Measurements from ENCODE around the gene SORCS2.

SORCS2 gene

DNA sequence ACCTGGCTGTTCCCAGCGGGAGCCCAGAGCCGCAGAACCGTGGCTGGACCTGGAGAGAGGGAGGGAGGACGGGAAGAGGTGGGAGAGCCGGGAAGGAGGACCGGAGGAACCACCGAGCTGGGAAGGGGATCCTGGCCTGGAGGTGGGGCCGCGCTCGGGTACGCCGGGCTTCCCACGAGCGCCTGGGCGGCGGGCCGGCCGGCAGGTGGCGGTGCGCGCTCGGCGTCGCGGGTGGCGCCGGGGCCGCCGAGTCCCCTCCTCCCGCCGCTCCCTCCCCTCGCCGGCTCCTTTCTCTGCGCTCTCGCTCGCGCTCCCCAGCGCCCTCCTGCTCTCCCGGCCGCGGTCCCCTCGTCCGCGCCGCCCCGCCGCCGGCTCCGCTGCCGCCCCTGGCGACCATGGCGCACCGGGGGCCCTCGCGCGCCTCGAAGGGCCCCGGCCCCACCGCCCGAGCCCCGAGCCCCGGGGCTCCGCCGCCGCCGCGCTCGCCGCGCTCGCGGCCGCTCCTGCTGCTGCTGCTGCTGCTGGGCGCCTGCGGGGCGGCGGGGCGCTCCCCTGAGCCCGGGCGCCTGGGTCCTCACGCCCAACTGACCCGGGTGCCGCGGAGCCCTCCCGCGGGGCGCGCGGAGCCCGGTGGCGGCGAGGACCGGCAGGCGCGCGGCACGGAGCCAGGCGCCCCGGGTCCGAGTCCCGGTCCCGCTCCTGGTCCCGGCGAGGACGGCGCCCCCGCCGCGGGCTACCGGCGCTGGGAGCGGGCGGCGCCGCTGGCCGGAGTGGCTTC lies at the start of gene SORCS2:
TSS of gene SORCS2 (plus strand) at position 287 of the 778 bp plus-strand sequence.
- DNase-seq: peak; percentile 82

DNA sequence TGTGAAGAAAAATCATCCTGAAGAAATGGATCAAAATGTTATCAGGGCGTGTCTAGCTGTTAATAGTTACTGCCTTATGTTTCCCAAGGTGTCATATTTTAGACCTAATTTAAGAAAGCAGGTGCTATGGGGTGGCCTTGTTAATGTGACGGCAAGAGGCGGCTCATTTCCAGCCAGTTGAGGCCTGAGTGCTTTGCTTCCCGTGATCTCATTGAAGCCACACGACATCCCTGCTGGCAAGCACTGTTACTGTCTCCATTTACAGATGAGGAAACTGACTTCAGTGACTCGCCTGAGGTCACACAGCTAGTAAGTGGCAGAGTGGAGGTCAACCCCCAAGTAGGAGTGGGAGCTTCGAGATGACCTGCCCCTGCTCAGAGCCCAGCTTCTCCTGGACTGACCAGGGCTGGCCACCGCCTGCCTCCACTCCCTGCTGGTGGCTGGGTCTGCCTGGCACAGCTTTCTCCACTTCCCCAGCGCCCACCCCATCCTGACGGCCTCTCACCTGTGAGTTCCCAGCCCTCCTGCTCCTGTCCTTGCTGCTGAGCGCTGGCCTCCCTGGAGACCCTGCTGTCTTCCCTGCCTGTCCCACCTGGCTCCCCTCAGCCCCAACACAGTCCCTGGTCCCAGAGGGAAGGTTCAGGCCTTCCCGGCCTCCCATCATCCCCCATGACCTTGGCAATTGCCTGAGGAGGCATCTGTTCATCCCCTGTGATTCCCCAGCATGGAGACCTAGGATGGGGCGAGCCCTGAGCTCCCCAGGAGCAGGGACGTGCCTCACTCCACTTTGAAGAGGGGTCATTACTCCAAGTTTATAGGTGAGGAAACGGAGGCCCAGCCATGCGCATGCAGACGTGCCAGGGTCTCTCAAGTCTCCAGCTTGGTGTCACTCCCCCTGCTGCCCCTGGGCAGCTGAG lies 47.7 kb upstream of the SORCS2 start:
- DNase-seq: no peak

DNA sequence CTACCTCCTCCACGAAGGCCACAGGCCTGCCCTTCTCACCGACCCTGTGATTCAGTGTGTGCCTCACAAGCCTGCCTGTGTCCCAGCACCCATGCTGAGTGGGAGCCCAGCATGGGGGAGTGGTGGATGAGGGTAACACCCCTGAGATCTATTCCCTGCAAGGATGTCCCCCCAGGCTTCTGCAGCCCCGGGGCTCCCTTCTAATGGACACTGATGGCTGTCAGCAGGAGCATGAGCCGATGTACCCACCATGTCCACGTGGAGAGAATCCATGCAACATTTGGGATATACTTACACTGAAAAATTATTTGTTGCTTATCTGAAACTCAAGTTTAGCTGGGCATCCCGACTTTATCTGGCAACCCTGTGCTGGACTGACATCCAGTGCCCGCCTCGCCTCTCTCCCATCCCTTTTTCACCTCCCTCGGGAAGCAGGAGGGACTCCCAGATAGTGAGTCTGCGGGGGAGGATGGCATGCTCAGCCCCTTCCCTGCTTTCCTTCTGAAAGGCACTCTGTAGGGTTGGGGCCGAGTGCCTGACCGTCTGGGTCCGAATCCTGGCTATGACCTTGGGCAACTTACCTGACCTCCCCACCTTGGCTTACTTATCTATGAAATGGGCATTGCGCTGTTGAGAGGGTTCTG lies 46.9 kb upstream of the SORCS2 start:
- no peak for DNase-seq

DNA sequence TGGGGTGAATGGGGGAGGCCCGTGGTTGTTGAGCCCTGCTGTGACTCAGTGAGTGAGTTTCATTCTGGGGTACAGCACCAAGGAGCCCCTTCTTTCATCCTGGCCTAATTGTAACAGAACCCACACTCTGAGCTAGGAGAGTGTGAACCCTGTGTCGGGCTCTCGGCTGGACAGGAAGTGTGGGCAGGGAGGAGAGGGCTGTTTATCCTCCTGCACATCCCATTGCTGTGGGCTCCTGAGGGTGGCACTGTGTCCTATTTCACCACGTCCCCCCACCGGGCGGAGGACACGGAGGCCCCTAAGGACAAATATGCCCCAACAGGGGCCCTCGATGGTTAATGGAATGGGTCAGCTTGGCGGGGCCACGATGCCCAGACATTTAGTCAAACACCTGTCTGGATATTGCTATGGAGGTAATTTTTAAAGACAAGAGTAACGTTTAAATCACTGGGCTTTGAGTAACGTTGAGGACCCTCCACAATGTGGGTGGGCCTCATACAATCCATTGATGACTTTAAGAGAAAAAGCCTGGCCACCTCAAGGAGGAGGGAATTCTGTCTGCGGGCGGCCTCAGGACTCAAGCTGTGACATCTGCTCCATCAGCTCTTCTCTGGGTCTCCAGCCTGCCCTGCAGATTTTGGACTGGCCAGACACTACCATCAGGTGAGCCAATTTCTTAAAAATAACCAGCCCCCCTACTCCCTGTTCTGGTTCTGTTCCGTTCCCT lies 46.1 kb upstream of the SORCS2 start:
- no peak for DNase-seq

DNA sequence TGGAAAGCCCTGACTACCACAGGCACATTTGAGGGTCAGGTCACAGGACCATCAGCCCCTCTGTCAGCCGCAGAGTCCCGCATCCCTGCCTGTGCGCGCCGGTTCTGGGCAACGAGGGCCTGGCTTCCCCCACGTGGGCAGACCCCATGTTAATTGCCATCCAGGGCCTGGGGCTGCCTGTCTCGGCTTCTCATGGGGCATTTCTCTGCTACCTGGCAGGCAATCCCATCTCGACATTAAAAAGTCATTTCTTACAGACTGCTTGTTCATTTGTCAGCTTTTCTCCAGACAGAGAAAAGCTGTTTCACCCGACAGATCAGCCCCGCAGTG lies 45.6 kb upstream of the SORCS2 start:
- DNase-seq: no peak

DNA sequence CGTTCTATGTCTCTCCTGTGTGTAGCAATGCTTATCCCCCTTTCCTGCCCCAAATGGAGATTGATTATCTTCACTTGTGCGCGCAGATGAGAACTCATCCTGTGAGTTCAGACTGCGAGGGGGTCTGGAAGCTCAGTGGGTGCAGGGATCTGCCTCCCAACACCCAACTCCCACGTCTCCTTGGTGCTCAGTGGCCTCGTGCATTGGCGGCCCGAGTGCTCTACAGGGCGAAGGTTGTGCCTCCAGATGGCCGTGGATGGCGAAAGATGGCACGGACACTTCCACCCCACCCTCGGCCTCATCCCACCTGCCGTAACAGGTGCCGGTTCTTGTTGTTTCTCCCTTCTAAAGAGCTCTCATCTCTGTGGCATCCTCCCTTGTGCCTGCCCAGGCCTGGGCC lies 45.1 kb upstream of the SORCS2 start:
- no peak for DNase-seq

DNA sequence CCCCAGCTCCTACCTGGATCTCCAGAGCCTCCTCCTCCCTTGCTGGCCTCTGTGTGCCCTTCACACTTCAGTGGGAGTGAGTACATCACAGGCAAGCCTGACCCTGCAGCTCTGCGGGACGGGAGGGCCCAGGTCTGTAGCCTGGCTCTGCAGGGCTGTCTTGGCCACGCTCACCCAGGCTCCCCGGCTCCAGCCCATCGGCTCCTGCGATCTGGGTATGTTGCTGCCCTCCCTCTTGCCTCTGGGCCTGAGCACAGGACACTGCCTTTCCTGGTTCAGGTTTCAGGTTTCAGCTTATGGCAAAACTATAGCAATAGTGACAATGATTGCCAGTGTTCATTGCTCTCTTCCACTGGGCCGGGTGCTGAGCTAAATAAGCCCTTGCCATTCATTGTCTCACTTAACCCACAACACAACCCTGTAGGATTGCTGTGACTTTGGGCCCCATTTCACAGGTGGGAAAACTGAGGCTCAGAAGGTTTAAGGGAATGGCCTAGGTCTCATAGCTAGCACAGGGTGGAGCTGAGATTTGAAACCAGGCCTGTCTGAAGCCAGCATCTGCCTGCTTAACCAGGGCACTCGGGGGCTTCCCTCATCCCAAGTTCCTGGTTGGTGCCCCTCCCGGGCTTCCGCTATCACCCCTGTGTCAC lies 44.6 kb upstream of the SORCS2 start:
- no peak for DNase-seq

DNA sequence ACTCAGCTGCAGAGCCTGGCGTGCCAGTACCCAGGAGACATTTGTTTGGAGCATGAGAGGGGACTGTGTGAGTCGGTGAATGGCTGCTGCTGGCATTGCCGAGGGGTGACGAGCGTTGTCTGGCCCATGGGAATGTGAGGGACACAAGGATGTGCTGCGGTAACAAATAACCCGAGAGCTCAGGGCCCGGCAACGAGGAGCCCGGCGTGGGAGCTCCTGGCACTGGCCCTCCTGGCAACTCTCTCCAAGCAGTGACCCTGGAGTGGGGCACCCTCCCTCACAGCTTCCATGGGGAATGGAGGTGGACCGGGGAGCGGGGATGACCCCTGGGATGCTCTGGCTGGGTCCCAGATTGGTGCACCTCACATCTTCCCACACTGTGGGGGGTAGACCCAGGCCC lies 44.0 kb upstream of the SORCS2 start:
- no peak for DNase-seq

DNA sequence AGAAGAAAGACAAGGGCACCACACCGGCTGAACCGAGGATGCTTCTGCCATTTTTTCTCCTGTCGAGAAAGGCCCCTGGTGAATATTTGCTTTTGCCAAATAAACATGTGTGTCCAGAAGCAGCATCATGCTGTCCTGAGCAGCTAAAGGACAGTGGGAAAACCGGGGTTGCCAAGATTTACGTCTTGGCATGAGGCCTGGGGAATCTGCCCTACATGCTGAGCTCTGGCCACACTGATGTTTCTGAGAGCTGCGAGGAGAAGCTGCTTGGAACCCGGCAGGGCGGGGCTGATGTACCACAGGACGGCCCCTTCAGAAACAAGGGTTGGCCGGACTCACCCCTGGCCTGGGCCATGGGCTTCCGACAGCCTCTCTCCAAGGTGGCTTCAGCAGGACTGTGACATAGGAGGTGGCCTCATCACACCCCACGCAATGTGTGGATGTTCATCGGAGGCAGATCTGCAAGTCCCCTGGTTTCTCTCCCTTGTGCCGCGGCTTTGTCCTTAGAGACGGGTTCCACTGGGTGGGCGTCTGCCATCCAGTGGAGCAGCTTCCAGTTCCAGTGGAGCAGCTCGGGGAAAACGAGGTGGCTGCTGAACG lies 42.2 kb upstream of the SORCS2 start:
- no peak for DNase-seq

DNA sequence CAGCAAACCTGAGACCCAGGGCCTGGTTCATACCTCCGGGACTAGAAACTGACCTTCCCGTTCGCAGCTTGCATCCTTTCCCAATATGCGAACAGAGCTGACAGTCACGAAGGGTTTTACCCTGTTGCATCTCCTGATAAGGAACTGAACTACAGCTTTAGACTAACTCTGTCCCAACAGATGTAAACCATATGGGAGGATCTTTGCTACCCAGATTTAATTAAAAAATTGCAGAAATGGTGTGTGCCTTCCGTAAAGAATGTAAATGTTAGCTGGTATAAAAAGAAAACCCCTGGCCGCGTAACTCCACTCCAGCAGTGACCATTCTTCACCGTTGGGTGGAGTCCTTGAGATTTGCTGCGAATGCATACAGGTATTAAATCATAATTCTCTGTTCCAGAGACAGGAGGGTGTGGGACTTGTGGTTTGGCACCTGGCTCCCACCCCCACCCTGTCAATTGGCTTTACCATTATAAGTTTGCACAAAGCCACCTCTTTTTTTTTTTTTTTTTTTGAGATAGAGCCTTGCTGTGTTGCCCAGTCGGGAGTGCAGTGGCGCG lies 40.6 kb upstream of the SORCS2 start:
- DNase-seq: peak; percentile 48

DNA sequence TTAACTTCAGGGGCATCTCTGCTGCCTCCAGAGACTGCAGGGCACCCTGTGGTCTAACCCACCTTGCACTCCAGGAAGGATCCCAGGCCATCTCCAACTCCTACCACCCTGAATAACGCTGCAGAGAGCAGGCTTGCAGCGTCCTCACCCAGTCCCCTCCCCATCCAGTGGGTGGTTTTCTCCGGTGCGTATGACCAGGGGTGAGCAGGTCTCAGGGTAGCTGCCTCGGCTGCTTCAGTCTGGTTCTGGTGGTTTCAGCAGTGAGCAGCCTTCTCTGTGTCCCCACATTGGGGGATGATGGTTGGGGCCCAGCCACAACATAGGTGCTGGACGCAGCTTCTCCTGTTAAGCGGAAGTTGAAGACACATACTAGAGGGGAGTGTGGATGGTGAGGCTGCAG lies 38.6 kb upstream of the SORCS2 start:
- no peak for DNase-seq

DNA sequence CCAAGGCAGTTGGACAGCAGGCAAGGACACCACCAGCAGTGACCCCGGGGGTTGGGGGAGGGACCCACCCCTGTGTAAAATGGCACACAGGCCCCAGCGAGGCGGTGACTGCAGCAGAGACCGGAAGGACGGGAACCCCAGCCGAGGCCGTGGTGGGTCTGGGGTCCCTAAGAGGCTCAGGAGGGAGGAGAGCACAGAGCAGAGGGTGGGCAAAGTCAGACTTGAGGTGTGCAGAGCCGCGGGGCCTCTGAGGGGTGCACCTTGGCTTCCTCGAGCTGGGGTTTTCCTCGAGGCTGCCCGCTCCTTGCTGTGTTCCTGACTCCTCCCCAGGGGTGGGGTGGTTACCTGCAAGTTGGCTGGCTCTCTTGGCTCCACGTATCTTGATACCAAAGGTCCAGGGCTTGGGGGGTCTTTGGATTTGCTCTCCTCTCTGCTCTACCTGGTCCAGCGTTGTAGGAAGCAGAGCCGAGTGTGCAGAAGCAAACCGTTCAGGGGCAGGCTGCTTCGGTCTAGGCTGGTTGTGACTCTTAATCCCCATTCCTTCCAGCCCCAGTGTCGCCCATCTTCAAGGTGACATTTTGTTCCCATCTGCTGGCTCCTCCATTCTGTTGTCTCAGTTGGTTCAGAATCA lies 37.9 kb upstream of the SORCS2 start:
- no peak for DNase-seq

DNA sequence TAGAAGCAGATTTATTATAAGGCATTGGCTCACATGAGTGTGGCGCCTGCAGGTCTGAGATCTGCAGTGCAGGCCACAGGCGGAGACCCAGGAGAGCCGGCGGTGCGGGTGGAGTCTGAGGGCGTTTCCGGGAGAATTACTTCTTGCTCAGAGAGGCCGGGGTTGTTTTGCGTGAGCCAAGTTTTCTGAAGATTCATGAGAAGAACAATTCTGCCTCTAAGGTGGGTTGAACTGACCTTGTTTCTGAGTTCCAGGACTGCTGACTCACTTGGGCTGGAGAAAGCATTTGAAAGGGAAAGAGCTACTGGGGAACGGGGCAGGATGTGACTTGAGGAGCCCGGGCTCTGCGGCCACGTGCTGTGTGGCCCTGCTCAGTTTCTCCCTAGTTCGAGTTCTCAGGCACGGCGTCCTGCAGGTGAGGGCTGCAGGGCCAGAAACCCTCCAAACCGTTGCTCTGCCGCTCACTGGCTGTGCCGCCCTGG lies 36.7 kb upstream of the SORCS2 start:
- DNase-seq: no peak

DNA sequence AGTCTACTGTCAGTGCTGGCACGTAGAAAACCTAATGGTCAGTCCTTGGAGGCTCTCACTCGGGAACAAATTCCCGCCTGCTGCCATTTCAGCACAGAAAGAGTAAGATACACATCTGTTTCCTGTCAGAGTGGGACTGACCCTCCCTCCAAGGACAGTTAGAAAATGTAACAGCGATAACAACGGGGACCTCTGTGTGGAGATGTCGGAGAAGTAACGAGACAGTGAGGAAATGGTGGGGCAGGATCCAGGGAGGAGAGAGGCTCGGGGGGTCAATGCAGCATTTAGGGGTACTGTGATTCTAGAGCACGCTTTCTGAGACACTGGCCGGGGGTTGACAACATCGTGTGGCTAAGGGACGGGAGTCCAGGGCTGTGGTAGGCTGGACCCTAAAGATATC lies 36.0 kb upstream of the SORCS2 start:
- DNase-seq: no peak

DNA sequence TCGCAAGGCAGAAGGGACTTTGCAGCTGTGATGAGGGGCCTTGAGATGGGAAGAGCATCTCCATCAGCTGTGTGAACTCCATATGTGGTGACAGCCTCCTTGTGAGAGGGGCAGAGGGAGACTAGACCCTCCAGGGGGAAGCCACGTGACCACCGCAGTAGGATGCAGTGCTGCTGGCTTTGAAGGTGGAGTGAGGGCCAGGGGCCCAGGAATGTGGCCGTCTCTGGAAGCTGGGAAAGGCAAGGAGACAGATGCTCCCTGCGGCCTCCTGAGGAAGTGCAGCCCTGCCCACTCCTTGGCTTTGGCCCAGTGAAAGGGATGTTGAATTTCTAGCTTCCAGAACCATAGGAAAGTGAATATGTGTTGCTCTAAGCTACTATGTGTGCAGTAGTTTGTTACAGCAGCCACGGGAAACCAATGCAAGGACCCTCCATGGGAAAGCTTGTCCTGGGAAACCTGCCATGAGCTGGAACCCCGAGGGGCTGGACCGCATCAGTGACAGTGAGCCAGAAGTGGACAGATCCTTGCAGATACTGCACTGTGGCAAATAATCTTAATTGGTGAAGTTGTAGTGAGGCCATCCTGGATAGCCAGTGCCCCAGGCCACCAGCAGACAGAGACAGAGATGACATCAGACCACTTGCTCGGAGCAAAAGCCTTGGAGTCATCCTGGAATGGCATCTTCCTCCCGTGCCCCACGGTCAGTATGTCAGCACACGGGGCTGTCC lies 35.4 kb upstream of the SORCS2 start:
- no peak for DNase-seq

DNA sequence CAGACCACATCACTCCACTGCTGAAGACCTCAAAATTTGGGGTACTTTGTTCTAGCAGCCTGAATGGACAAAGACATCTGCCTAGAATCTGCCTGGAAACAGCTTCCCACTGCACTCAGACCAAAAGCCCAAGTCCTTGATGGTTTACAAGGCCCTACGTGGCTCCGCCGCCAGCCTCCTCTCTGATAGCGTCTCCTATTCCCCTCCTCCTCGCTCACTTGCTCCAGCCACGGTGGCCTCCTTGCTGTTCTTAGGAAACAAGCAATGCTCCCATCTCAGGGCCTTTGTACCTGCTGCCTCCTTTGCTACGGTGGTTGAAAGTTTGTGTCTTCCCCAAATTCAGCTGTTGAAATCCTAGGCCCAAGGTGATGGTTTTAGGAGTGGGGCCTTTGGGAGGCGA lies 34.7 kb upstream of the SORCS2 start:
- no peak for DNase-seq

DNA sequence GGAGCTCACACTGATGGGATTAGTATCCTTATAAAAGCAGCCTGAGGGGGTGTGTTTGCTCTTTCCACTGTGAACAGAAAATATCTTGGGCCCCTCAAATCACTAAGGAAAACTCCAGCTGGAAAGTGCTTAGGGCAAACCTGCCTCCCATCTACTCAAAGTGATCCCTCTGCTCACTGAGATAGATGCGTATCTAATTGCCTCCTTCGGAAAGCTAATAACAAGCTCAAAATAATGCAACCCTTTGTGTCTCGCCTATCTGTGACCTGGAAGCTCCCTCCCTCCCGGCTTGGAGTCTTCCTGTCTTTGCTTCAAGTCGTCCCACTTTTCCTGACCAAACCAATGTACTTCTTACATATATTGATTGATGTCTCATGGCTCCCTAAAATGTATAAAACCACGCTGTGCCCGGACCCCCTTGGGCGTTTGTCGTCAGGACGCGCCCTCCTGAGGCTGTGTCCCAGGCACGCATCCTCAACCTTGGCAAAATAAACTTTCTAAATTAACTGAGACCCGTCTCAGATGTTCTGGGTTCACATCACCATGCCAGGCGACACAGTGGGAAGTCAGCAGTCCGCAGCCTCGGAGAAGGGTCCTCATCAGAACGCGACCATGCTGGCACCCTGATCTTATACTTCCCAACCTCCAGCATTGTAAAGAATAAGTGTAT lies 34.1 kb upstream of the SORCS2 start:
- no peak for DNase-seq

DNA sequence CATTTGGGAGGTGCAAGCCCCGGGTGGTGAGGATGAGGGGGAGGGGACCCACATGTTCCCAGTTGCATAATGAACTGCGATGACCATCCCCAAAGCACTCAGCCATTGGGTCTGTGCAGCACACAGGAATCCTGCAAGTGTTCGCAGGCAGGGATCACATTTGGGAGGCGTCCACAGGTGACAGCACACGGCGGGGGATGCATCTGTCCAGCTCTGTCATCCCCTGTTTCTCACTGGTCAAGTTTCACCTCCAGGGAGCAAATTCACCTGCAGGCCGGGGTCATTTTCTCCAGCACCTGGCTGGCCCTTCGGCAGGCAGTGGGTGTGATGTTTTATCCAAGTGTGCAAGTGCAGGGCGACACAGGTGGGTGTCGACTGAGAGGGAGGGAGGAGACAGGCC lies 33.3 kb upstream of the SORCS2 start:
- no peak for DNase-seq

DNA sequence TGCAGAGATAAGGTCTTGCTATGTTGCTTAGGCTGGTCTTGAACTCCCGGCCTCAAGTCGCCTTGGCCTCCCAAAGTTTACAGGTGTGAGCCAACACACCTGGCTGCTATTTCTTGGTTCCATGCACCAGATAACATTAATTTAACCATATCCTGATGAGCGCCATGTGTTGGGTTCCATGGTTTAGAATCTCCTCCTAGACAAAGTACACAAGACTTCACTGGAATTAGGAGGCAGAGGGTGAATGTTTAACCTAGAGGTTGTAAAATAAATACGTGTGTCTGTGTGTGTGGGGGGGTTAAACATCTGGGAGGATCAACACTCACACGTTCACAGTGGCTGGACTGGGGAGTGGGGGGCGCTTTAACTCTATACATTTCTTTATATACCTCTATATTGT lies 32.4 kb upstream of the SORCS2 start:
- DNase-seq: peak; percentile 64

DNA sequence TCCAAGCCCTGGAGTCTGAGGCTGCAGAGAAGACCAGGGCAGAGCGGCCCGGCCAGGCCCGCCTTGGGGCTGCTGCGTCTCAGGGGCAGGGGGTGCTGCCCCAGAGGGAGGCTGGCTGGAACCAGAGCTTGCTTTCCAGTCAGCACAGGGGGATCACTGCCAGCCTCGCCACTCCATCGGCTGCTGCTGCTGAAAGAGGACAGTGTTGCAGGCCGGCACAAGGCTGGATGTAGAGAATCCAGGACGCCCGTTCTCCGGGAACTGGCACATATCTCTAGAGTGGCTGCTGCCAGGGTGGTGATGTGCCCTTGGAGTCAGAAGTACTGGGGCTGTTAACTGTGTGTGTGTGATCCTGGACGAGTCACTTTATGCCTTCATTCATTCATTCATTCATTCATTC lies 31.9 kb upstream of the SORCS2 start:
- peak; percentile 27 for DNase-seq

Data from DMS53 (cell line).